HG03139 (cell line): ENCODE measurements around the gene MTOR.

Experiments used
- ATAC-seq: cut with Tn5 transposase; IDR thresholded peaks from one replicate; pipeline ENCODE4 v1.9.1; 2021; ENCODE audit not compliant: unreplicated experiment

MTOR gene

GRCh38 chr1:11227106-11228077 is 35.0 kb downstream of the MTOR start:
- no peak for ATAC-seq

- ATAC-seq, result no peak
These were observed 46.3 kb downstream of the MTOR start for GRCh38 chr1:11216074-11216473.

- no peak for ATAC-seq
These were observed 46.9 kb downstream of the MTOR start for GRCh38 chr1:11215381-11216005.

- no peak for ATAC-seq
These were observed 47.5 kb downstream of the MTOR start for GRCh38 chr1:11214698-11215380.

- ATAC-seq, result no peak
These were observed 50.3 kb downstream of the MTOR start for GRCh38 chr1:11211925-11212587.

GRCh38 chr1:11211461-11211860 is 50.9 kb downstream of the MTOR start:
- no peak for ATAC-seq

- ATAC-seq, result no peak
These were observed 54.3 kb downstream of the MTOR start for GRCh38 chr1:11207898-11208611.

- ATAC-seq, result no peak
These were observed 57.8 kb downstream of the MTOR start for GRCh38 chr1:11204396-11205190.

- no peak for ATAC-seq
These were observed 63.3 kb downstream of the MTOR start for GRCh38 chr1:11198851-11199594.

GRCh38 chr1:11198257-11198656 is 64.1 kb downstream of the MTOR start:
- no peak for ATAC-seq

GRCh38 chr1:11197359-11197758 is 65.0 kb downstream of the MTOR start:
- no peak for ATAC-seq

- no peak for ATAC-seq
These were observed 65.4 kb downstream of the MTOR start for GRCh38 chr1:11196945-11197344.

GRCh38 chr1:11194407-11195176 is 67.8 kb downstream of the MTOR start:
- ATAC-seq, result no peak

- no peak for ATAC-seq
These were observed 69.0 kb downstream of the MTOR start for GRCh38 chr1:11193376-11193775.

- ATAC-seq, result no peak
These were observed 73.4 kb downstream of the MTOR start, which contains the start of gene ANGPTL7 for GRCh38 chr1:11188858-11189451. TSS of gene ANGPTL7 (plus strand) at chr1:11189355. CDS start at chr1:11189580, 225 bp downstream.

GRCh38 chr1:11188381-11188780 is 74.0 kb downstream of the MTOR start:
- ATAC-seq, result no peak

GRCh38 chr1:11187931-11188330 is 74.4 kb downstream of the MTOR start:
- ATAC-seq, result no peak

GRCh38 chr1:11187494-11187893 is 74.9 kb downstream of the MTOR start:
- ATAC-seq, result no peak
